ENCODE data around the gene NCKAP5.

Gene NCKAP5

DNA sequence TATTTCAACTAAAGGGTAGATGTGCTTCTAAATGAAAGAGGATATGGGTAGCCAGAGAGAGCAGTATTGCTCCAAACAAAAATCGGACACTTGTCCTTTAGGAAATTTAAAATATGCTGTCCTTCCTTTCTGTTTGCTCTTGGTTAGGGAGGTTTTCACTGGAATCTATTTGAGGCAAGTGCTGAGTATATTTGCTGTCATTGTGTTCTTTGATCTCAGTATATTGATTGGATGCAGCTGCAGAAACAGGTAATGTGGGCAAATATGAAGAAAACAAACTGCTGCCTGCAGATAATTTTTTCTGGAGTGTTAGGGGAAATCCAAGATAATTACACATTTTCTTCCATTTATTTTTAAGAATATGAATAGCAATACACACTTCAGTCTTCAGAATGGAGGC lies 410.2 kb downstream of the NCKAP5 start:
- H3K4me3 ChIP-seq (ENCODE audit: low read depth, low read length), result no peak overlapping the region
- TF ChIP-seq, protein P1, sequence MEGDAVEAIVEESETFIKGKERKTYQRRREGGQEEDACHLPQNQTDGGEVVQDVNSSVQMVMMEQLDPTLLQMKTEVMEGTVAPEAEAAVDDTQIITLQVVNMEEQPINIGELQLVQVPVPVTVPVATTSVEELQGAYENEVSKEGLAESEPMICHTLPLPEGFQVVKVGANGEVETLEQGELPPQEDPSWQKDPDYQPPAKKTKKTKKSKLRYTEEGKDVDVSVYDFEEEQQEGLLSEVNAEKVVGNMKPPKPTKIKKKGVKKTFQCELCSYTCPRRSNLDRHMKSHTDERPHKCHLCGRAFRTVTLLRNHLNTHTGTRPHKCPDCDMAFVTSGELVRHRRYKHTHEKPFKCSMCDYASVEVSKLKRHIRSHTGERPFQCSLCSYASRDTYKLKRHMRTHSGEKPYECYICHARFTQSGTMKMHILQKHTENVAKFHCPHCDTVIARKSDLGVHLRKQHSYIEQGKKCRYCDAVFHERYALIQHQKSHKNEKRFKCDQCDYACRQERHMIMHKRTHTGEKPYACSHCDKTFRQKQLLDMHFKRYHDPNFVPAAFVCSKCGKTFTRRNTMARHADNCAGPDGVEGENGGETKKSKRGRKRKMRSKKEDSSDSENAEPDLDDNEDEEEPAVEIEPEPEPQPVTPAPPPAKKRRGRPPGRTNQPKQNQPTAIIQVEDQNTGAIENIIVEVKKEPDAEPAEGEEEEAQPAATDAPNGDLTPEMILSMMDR (IDR thresholded peaks at IDR 0.05; ENCODE audit: low read depth, low read length), result no peak

GRCh38 chr2:133157141-133157540 lies 411.1 kb downstream of the NCKAP5 start:
- TF ChIP-seq, protein P1 (IDR thresholded peaks at IDR 0.05; ENCODE audit: low read depth, low read length), result no peak
- no peak overlapping the region for H3K4me3 ChIP-seq (ENCODE audit: low read depth, low read length)

GRCh38 chr2:133152801-133153200 lies 415.5 kb downstream of the NCKAP5 start:
- no peak overlapping the region for H3K4me3 ChIP-seq (ENCODE audit: low read depth, low read length)
- TF ChIP-seq, protein P1 (IDR thresholded peaks at IDR 0.05; ENCODE audit: low read depth, low read length), result no peak

GRCh38 chr2:133148187-133148586 lies 420.1 kb downstream of the NCKAP5 start:
- TF ChIP-seq, protein P1 (IDR thresholded peaks at IDR 0.05; ENCODE audit: low read depth, low read length), result no peak
- H3K4me3 ChIP-seq (ENCODE audit: low read depth, low read length), result no peak overlapping the region

GRCh38 chr2:133146893-133147292 lies 421.4 kb downstream of the NCKAP5 start:
- no peak overlapping the region for H3K4me3 ChIP-seq (ENCODE audit: low read depth, low read length)
- TF ChIP-seq, protein P1 (IDR thresholded peaks at IDR 0.05; ENCODE audit: low read depth, low read length), result no peak

DNA sequence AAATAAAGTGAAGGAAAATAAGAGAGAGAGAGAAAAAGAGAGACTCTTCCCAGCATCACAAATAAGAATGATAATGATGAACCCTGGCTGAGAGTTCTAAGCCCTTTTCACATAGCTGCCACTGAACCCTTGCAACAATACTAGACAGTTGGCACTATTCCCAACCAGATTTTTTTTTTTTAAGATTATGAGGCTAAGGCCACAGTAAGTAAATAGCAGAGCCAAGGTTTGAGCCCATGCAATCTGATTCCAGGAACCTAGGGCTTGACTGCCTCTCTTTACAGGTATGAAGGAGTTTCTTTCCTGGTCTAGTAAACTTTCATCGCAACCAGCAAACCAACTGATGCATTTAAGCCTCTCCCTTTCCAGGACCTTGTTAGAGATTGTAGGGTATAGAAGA lies 424.6 kb downstream of the NCKAP5 start:
- TF ChIP-seq, protein P1 (IDR thresholded peaks at IDR 0.05; ENCODE audit: low read depth, low read length), result no peak
- no peak overlapping the region for H3K4me3 ChIP-seq (ENCODE audit: low read depth, low read length)

DNA sequence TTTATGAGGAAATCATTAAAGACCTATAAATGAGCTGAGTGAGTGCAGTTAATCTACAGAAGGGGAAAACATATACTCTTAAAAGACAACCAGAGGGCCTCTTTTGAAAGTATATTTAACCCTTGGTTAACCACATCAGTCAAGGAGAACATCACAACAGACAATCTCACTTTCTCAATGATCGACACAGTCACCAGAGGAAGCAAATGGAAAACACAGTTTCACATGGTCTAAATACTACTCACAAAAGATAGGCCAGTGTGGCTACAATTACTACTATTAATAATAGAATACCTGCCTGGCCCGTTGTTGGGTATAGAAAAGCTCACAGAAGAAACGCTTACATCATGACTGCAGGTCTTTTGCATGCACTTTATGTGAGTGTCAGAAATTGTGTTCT lies 426.2 kb downstream of the NCKAP5 start:
- H3K4me3 ChIP-seq (ENCODE audit: low read depth, low read length), result no peak overlapping the region
- TF ChIP-seq, protein P1 (IDR thresholded peaks at IDR 0.05; ENCODE audit: low read depth, low read length), result no peak
